ENCODE results near the gene MYBL2. TPM values are rescaled to one million over a fixed set of nuclear protein-coding genes. Genes with fewer than 3 reads are reported as not detected.
A peak's percentile ranks its signal among the peaks of the same experiment; 100 is the strongest.

Gene MYBL2
- polyA plus RNA-seq, 3 donors: 0.08 to 0.10 TPM; not detected in 1

DNA sequence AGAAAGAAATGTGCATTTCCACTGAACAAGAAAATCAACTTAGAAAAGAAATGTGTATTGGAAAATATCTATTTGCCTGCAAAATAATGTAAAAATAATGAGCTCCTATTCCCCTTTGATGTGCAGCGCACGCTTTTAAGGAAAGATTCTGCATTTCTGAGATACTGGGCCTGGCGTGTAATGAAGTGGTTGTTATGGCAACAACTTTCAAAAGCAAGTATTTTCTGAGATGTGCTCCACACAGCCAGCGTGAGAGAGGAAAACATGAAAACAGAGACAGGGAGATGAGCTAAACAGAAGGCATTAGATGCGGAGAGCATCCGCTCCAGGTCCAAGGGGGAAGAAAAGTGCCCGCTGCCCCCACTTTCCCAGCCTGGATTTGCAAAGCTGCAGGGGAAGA, 99.0 kb downstream of the MYBL2 start:
- 87% methylated on average over 5 of the region's 7 CpGs for WGBS (ENCODE audit: insufficient coverage)
- no peaks in the 10 kb centered on the region for H3K4me1 ChIP-seq (ENCODE audit: control insufficient read depth in 1 of 2, insufficient read depth in 2 of 2, low read length in 2 of 2)
- H3K4me2 ChIP-seq (replicated peaks; ENCODE audit: extremely low read depth, low read length, poor library complexity, severe bottlenecking): no peak overlapping the region
- H3K27ac ChIP-seq (ENCODE audit: low read depth in 1 of 2, low read length in 2 of 2): no peak overlapping the region
- peaks cover 10 to 33% of the 10 kb centered on the region in 2 donors for H3K27me3 ChIP-seq (ENCODE audit: control insufficient read depth in 2 of 2, insufficient read depth in 2 of 2, low read length in 2 of 2)
- H4K20me1 ChIP-seq (ENCODE audit: insufficient read depth, low read length): no peaks in the 10 kb centered on the region
- Mint-ChIP-seq H3K4me3 (no peak overlapping the region), H3K9me3 (peaks cover 0 to 3% (median 0%) of the 10 kb centered on the region in 7 donors), H3K27me3 (ENCODE audit: low read depth in 3 of 3) (peaks cover 44 to 50% (median 50%) of the 10 kb centered on the region in 3 donors), H3K27ac (peak overlapping the region in 1 of 7 donors; percentile 15), H3K36me3 (no peaks in the 10 kb centered on the region), H3K4me1 (peaks cover 4% of the 10 kb centered on the region)
- intact Hi-C loops (cut with micrococcal nuclease): no loop called here
- H2AFZ ChIP-seq (ENCODE audit: insufficient read depth, low read depth, low read length, poor library complexity, severe bottlenecking): no peak overlapping the region
- H3K36me3 ChIP-seq (replicated peaks in 1 of 2; ENCODE audit: control insufficient read depth in 1 of 2, insufficient read depth in 2 of 2, low read length in 2 of 2): no peaks in the 10 kb centered on the region
- TF ChIP-seq CTCF (IDR thresholded peaks at IDR 0.05): no peak
- no peak overlapping the region for H3K4me3 ChIP-seq (replicated peaks in 1 of 3; ENCODE audit: low read depth in 2 of 3, low read length in 3 of 3)
- DNase-seq: no peak
- no peaks in the 10 kb centered on the region for H3K9me3 ChIP-seq (replicated peaks in 1 of 2; ENCODE audit: control insufficient read depth in 1 of 2, insufficient read depth in 1 of 2, low read length in 2 of 2)
- no peaks in the 10 kb centered on the region for H3K79me2 ChIP-seq (ENCODE audit: insufficient read depth, low read length)
- no peak overlapping the region for H3K9ac ChIP-seq (ENCODE audit: insufficient read depth, low read length, poor library complexity, severe bottlenecking)

Other genes starting within 250 kb of the MYBL2 start
- gene SRSF6, start 209.2 kb upstream of the MYBL2 start, polyA plus RNA-seq: 100 to 1,000 TPM in 1 of 3 donors, 10 to 100 TPM in 2; 37.3 to 162 (median 45.5) TPM
- 1 to 10 TPM in 1 of 3 donors, under 1 TPM in 2; 0.31 to 9.0 (median 0.36) TPM for gene L3MBTL1, start 159.4 kb upstream of the MYBL2 start, polyA plus RNA-seq
- under 1 TPM in 1 of 3 donors, not detected in 2; 0.17 TPM for gene SGK2, start 108.1 kb upstream of the MYBL2 start, polyA plus RNA-seq
- gene IFT52, start 76.2 kb upstream of the MYBL2 start, polyA plus RNA-seq: 10 to 100 TPM; 17.6 to 28.1 (median 24.1) TPM
- gene GTSF1L, start 59.9 kb downstream of the MYBL2 start, polyA plus RNA-seq: not detected
- gene TOX2, start 247.7 kb downstream of the MYBL2 start, polyA plus RNA-seq: under 1 TPM; 0.39 to 0.56 (median 0.47) TPM

Data from CD14-positive monocyte (primary cell).